Globus pallidus (tissue), 1 donor: ENCODE measurements around the gene MDGA2.

Source experiments
- DNase-seq: peaks from one replicate; pipeline ENCODE4 v3.0.0-alpha.2; 2015; ENCODE audit warnings: low spot score

Gene MDGA2

GRCh38 chr14:47103771-47104170 is 571.6 kb downstream of the MDGA2 start:
- DNase-seq = no peak

DNA sequence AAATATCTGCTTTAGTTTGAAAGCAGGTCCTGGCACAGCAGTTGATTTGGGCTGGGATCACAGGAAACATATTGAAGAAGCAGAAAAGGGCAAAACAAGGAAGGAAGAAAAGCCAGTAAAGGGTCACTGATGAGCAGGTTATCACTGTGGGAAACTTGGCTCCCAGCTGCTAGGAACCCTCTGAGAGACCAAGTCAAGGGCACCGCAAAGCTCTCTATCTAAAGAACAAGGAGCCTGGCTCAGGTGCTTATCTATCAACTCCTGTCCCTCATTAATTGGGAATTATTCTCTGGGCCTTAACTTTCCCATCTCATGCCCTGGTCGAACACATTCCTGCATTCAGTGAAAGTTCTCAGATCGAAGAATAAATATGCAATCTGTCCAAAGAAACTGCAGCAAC is 572.9 kb downstream of the MDGA2 start:
- no peak for DNase-seq

- no peak for DNase-seq
Observed at GRCh38 chr14:47085678-47086077, 589.7 kb downstream of the MDGA2 start.

- DNase-seq = no peak
Observed at GRCh38 chr14:47065326-47065725, 610.1 kb downstream of the MDGA2 start.

DNA sequence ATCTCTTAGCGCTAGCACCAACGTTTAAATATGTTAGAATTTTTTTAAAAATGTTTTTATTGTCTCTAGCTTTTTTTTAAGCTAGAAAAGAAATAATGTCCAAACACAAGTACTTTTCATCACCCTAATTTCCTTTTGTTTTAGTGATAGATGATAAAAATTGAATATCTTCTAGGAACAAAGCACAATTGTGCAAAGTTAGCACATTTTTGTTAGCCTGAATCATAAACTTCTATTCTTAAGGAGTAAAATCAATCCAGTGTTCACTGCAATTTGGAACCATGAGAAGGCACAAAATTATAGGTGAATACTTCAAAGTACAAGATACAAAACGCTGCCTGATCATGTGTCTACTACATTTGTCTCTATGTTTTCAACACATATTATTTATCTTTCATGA is 615.4 kb downstream of the MDGA2 start:
- DNase-seq = no peak

DNA sequence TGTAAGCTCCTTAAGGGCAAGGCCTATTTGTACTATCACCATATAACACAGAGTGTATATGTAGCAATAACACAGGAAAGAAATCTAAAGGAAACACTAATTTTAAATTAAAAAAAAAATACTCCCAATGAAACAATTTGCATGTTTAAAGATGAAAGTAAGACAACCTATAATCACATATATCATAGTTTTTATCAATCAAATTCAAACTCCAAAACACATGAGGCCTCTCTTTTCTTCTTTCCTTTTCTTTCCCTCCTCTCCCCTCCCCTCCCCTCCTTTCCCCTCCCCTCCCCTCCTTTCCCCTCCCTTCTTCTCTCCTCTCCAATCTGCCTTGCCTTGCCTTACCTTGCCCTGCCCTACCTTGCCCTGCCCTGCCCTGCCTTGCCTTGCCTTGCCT is 618.0 kb downstream of the MDGA2 start:
- no peak for DNase-seq

DNA sequence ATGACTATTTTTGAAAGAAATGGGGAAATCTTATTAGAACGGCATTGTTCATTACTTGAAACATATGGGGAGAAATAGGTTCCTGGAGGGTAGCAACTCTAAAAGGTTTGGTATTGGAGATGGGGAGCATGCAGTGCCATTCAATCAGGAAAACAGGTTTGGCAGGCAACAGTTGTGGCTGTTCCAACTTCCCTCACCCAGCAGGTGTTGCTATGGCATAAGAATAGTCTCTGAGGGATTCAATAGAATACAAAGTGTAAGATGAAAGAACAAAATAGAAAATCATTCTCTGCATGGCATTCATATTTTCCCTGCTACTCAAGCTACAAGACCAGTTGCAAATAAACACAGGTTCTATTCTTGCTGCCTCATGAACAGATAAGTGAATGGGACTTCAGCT is 630.6 kb downstream of the MDGA2 start:
- no peak for DNase-seq

DNA sequence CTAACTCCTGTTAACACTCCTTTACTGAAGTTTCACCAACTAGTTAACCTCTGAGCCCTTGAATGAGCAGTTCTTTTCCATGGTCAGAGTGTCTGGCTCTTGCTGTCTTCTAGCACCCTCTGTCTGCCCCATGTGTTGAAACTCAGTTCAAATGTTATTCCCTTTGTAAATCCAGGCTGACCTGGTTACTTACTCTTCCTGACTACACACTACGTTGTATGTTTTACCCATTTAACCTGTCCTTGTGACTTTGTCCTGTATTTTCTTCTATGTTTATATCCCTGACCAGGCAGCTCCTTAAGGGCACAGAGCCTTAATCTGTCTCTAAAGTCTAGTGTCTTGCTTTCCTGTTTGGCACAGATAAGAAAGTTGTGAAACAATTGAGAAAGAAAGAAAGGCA is 634.9 kb downstream of the MDGA2 start:
- DNase-seq = peak; percentile 19

DNA sequence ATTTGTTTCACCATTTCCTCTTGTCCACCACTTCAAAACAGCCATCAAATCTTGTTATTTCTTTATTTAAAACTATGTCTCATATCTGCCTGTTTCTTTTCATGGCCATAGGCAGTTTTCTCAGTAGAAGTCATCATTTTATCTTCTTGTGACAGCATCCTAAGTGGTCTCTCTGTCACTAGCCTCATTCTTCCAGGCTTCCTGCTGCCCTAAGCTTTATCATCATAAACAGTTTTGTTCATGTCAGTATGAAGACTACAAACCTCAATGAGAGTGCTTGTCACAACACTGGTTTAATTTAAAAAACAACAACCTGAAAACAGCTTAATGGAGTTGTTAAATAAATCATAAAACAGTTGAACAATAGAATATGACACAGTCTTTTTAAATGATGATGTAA is 636.1 kb downstream of the MDGA2 start:
- DNase-seq = no peak

DNA sequence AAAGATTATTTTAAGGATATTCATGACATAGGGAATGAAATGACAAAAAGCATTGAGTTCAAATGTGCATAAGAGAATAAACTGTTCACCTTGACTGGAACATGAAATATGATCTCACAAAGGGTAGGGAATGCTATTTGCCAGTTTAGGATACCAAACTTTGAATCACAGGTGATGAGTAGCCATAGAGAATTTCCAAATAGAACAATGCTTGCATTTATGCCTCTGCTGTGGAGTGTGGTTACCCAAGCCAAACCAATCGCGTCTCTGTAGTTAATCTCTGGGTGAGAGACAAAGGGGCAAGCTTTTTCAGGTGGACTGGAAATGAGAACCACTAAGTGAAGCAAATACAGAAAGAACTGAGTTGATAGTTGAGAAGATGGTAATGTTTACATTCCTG is 652.7 kb downstream of the MDGA2 start:
- DNase-seq = no peak

- no peak for DNase-seq
Observed at GRCh38 chr14:47020500-47020899, 654.9 kb downstream of the MDGA2 start.

GRCh38 chr14:47012533-47013280 is 662.7 kb downstream of the MDGA2 start:
- DNase-seq = no peak

- no peak for DNase-seq
Observed at GRCh38 chr14:47009615-47010014, 665.8 kb downstream of the MDGA2 start.

GRCh38 chr14:47008732-47009131 is 666.7 kb downstream of the MDGA2 start:
- DNase-seq = no peak

DNA sequence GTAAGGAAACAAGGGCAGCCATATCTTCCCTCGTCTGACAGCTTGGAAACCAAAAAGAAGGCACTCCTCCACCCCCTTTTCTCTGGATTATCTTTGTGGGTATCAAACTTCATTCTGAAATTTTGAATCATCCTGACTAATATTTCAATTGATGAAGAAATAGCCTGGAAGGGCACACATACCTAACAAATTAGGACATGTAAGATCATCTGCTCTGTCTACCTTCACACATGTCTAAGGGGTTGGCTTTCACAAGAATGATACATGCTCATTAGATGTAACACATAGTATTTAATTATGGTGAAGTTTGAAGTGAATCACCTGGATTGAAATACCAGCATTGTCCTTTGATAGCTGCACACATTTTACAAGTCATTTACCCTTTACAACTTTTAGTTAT is 675.7 kb downstream of the MDGA2 start:
- no peak for DNase-seq

GRCh38 chr14:46989566-46989965 is 685.8 kb downstream of the MDGA2 start:
- DNase-seq = no peak

DNA sequence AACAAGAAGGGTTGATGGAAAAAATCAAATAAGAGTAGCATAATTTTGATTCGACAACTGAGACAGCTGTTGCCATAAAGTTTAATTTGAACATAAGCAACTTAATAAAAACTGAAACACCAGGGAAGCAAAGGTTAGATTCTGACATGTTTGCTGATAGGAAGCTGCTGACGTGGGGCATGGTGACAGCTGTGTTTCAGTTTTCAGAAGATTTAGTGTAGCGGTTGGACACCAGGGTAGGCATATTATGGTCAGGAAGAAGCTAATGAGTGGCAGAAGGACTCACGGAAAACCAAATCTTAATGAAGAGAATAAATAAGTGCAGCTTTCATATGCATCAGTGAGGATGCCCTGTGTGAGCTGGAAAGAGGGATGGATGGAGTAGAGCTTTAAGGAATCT is 687.1 kb downstream of the MDGA2 start:
- DNase-seq = no peak

- DNase-seq = no peak
Observed at GRCh38 chr14:46985529-46986380, 689.6 kb downstream of the MDGA2 start.

- no peak for DNase-seq
Observed at GRCh38 chr14:46973295-46973694, 702.1 kb downstream of the MDGA2 start.

- no peak for DNase-seq
Observed at GRCh38 chr14:46964378-46964777, 711.0 kb downstream of the MDGA2 start.

GRCh38 chr14:46951103-46951502 is 724.3 kb downstream of the MDGA2 start:
- DNase-seq = no peak

GRCh38 chr14:46940611-46941010 is 734.8 kb downstream of the MDGA2 start:
- DNase-seq = no peak

DNA sequence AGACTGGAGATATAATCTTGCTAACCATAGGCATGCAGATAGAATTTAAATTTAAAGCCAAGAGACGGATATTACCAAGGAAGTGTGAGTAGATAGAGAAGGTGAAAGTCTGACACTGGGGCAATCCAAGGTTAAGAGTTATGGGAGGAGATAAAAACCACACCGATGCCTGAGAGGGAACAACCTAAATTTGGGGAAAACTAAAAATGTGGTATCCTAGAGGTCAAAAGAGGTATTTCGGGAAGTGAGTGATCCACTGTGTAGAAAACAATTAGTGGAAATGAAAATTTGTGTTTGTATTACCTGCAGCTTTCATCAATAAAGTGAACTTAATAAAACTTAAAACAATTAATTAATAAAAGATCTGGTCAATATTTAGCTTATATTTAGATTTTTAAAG is 754.9 kb downstream of the MDGA2 start:
- DNase-seq = no peak
